GM23338 (cell line): Measurements from ENCODE around the gene AKAP1. TPM values are rescaled to one million over a fixed set of nuclear protein-coding genes. Genes with fewer than 3 reads are reported as not detected.
A peak's percentile ranks its signal among the peaks of the same experiment; 100 is the strongest.

Source experiments
- ATAC-seq: fragments of 200-7000 bp; cut with Tn5 transposase; 3 replicates; pipeline ENCODE4 v1.9.1; 2020
- DNase-seq: peaks from one replicate; pipeline ENCODE4 v3.0.0-alpha.2; 2015; ENCODE audit warnings: low spot score
- H2AFZ ChIP-seq: fragments of 200-600 bp; sonication (generic); 2 replicates; pipeline ENCODE4 v1.8.0; 2016; ENCODE audit warnings: antibody characterized with exemption, mild to moderate bottlenecking, moderate library complexity
- H3F3A ChIP-seq: fragments of 200-600 bp; sonication (generic); replicated peaks from 2 replicates; pipeline ENCODE4 v1.8.0; 2017; ENCODE audit warnings: antibody characterized with exemption, mixed run types, low read depth
- H3K27ac ChIP-seq: fragments of 200-600 bp; sonication (generic); 2 replicates; pipeline ENCODE4 v1.6.1; 2016; ENCODE audit warnings: low read depth
- H3K27me3 ChIP-seq: fragments of 200-600 bp; sonication (generic); 2 replicates; pipeline ENCODE4 v1.8.0; 2016; ENCODE audit warnings: mild to moderate bottlenecking, mixed run types, moderate library complexity; ENCODE audit not compliant: insufficient read depth
- H3K36me3 ChIP-seq: fragments of 200-600 bp; sonication (generic); 2 replicates; pipeline ENCODE4 v1.8.0; 2016; ENCODE audit warnings: mild to moderate bottlenecking; ENCODE audit not compliant: insufficient read depth
- H3K4me1 ChIP-seq: fragments of 200-600 bp; sonication (generic); 2 replicates; pipeline ENCODE4 v1.8.0; 2016; ENCODE audit warnings: mild to moderate bottlenecking, moderate library complexity; ENCODE audit not compliant: insufficient read depth
- H3K4me2 ChIP-seq: fragments of 200-600 bp; sonication (generic); 2 replicates; pipeline ENCODE4 v1.7.1; 2017; ENCODE audit warnings: mixed run types
- H3K4me3 ChIP-seq: fragments of 200-600 bp; sonication (generic); 2 replicates; pipeline ENCODE4 v1.6.1; 2016; ENCODE audit warnings: mixed run types
- H3K79me2 ChIP-seq: fragments of 200-600 bp; sonication (generic); replicated peaks from 2 replicates; pipeline ENCODE4 v1.8.0; 2017; ENCODE audit warnings: mild to moderate bottlenecking; ENCODE audit not compliant: insufficient read depth
- H3K9me2 ChIP-seq: fragments of 200-600 bp; sonication (generic); 2 replicates; pipeline ENCODE4 v1.8.0; 2017; ENCODE audit not compliant: insufficient read depth
- H4K20me1 ChIP-seq: fragments of 200-600 bp; sonication (generic); replicated peaks from 2 replicates; pipeline ENCODE4 v1.8.0; 2017; ENCODE audit warnings: mild to moderate bottlenecking; ENCODE audit not compliant: insufficient read depth
- H3K27ac Mint-ChIP-seq: 2 replicates; pipeline ENCODE4 v1.8.0; 2020; ENCODE audit warnings: inconsistent platforms, mild to moderate bottlenecking, moderate library complexity, mixed read lengths
- H3K27me3 Mint-ChIP-seq: 3 replicates; pipeline ENCODE4 v1.8.0; 2022; ENCODE audit warnings: low read depth, mild to moderate bottlenecking, moderate library complexity, mixed read lengths, inconsistent platforms; ENCODE audit not compliant: insufficient read depth, poor library complexity
- H3K36me3 Mint-ChIP-seq: 3 replicates; pipeline ENCODE4 v1.8.0; 2021; ENCODE audit warnings: low read depth, mild to moderate bottlenecking, inconsistent platforms, moderate library complexity, mixed read lengths
- H3K4me1 Mint-ChIP-seq: 3 replicates; pipeline ENCODE4 v1.8.0; 2020; ENCODE audit warnings: mild to moderate bottlenecking, inconsistent platforms, mixed read lengths
- H3K4me3 Mint-ChIP-seq: 3 replicates; pipeline ENCODE4 v1.8.0; 2021; ENCODE audit warnings: moderate library complexity, mild to moderate bottlenecking, inconsistent platforms, mixed read lengths
- H3K9me3 Mint-ChIP-seq: 3 replicates; pipeline ENCODE4 v1.8.0; 2020; ENCODE audit warnings: moderate library complexity, mild to moderate bottlenecking, inconsistent platforms, mixed read lengths
- JUNB ChIP-seq: IDR thresholded peaks from one replicate; pipeline ENCODE4 v1.6.1; 2016; ENCODE audit warnings: antibody characterized with exemption; ENCODE audit not compliant: unreplicated experiment
- POLR2AphosphoS5 ChIP-seq: IDR thresholded peaks from 2 replicates; pipeline ENCODE4 v1.6.1; 2016; ENCODE audit warnings: antibody characterized with exemption, low read depth
- ZNF114 ChIP-seq: fragments of 250-450 bp; sonication (Bioruptor Pico); IDR thresholded peaks from 2 replicates; pipeline ENCODE4 v1.5.0; 2020; ENCODE audit warnings: mild to moderate bottlenecking, moderate library complexity
- ZNF331 ChIP-seq: fragments of 250-450 bp; sonication (Bioruptor Pico); IDR thresholded peaks from 2 replicates; pipeline ENCODE4 v1.5.0; 2020; ENCODE audit warnings: low read depth, mild to moderate bottlenecking, moderate library complexity
- polyA plus RNA-seq: library from polyadenylated mRNA; unstranded; fragments of >200 nt; fragmentation: Nextera tagmentation; extraction: Ambion mirVana; gene quantifications from 2 replicates; pipeline ENCODE4 v1.2.1, GENCODE V29; 2016
- total RNA-seq: library from RNA; depleted of rRNA; stranded (reverse); fragments of >200 nt; shearing (Covaris generic); gene quantifications from 2 replicates; pipeline ENCODE4 v1.2.3, GENCODE V29; 2014
- TF ChIP-seq, protein P1 (sequence below): fragments of 250-450 bp; sonication (Bioruptor Pico); IDR thresholded peaks from 2 replicates; pipeline ENCODE4 v1.5.0; 2020; ENCODE audit warnings: mild to moderate bottlenecking, moderate library complexity
- TF ChIP-seq, protein P2 (sequence below), 2 experiments: fragments of 200-600 bp in 1 of 2; sonication (generic) in 1 of 2; conservative IDR thresholded peaks; 2 replicates each; pipeline versions ENCODE4 v1.5.1 to v1.6.1; 2016 to 2017; ENCODE audit warnings: antibody characterized with exemption in 2 of 2, low read depth in 2 of 2, mild to moderate bottlenecking in 2 of 2, moderate library complexity in 1 of 2
- TF ChIP-seq, protein P3 (sequence below): IDR thresholded peaks from one replicate; pipeline ENCODE4 v1.6.1; 2018; ENCODE audit warnings: antibody characterized with exemption; ENCODE audit not compliant: unreplicated experiment
- TF ChIP-seq, protein P4 (sequence below): IDR thresholded peaks from 2 replicates; pipeline ENCODE4 v1.6.1; 2016; ENCODE audit warnings: antibody characterized with exemption

AKAP1 gene
- total and polyA plus RNA-seq, 2 experiments from 2014 or later = 19.6 to 45.9 TPM

DNA sequence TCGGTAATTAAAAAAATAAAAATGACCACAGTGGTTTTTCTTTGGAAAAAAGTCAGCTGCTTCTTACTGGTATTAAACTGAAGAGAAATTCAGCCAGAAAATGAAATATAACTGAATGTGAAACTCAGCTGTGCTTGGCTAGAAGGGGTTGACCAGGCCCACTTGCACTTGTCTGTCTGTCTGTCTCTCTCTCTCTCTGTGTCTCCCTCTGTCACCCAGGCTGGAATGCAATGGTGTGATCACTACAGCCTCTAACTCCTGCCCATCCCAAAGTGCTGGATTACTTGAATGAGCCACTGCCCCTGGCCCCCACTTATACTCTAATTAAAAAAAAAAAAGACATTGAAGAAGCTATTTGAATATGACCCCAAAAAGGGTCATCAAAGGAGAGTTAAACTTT lies 17.3 kb upstream of the AKAP1 start (continued):
- TF ChIP-seq, protein P1, sequence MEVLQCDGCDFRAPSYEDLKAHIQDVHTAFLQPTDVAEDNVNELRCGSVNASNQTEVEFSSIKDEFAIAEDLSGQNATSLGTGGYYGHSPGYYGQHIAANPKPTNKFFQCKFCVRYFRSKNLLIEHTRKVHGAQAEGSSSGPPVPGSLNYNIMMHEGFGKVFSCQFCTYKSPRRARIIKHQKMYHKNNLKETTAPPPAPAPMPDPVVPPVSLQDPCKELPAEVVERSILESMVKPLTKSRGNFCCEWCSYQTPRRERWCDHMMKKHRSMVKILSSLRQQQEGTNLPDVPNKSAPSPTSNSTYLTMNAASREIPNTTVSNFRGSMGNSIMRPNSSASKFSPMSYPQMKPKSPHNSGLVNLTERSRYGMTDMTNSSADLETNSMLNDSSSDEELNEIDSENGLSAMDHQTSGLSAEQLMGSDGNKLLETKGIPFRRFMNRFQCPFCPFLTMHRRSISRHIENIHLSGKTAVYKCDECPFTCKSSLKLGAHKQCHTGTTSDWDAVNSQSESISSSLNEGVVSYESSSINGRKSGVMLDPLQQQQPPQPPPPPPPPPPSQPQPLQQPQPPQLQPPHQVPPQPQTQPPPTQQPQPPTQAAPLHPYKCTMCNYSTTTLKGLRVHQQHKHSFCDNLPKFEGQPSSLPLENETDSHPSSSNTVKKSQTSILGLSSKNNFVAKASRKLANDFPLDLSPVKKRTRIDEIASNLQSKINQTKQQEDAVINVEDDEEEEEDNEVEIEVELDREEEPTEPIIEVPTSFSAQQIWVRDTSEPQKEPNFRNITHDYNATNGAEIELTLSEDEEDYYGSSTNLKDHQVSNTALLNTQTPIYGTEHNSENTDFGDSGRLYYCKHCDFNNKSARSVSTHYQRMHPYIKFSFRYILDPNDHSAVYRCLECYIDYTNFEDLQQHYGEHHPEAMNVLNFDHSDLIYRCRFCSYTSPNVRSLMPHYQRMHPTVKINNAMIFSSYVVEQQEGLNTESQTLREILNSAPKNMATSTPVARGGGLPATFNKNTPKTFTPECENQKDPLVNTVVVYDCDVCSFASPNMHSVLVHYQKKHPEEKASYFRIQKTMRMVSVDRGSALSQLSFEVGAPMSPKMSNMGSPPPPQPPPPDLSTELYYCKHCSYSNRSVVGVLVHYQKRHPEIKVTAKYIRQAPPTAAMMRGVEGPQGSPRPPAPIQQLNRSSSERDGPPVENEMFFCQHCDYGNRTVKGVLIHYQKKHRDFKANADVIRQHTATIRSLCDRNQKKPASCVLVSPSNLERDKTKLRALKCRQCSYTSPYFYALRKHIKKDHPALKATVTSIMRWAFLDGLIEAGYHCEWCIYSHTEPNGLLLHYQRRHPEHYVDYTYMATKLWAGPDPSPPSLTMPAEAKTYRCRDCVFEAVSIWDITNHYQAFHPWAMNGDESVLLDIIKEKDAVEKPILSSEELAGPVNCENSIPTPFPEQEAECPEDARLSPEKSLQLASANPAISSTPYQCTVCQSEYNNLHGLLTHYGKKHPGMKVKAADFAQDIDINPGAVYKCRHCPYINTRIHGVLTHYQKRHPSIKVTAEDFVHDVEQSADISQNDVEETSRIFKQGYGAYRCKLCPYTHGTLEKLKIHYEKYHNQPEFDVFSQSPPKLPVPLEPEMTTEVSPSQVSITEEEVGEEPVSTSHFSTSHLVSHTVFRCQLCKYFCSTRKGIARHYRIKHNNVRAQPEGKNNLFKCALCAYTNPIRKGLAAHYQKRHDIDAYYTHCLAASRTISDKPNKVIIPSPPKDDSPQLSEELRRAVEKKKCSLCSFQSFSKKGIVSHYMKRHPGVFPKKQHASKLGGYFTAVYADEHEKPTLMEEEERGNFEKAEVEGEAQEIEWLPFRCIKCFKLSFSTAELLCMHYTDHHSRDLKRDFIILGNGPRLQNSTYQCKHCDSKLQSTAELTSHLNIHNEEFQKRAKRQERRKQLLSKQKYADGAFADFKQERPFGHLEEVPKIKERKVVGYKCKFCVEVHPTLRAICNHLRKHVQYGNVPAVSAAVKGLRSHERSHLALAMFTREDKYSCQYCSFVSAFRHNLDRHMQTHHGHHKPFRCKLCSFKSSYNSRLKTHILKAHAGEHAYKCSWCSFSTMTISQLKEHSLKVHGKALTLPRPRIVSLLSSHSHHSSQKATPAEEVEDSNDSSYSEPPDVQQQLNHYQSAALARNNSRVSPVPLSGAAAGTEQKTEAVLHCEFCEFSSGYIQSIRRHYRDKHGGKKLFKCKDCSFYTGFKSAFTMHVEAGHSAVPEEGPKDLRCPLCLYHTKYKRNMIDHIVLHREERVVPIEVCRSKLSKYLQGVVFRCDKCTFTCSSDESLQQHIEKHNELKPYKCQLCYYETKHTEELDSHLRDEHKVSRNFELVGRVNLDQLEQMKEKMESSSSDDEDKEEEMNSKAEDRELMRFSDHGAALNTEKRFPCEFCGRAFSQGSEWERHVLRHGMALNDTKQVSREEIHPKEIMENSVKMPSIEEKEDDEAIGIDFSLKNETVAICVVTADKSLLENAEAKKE (CRISPR knock-in tag) = no peak
- TF ChIP-seq, protein P2, sequence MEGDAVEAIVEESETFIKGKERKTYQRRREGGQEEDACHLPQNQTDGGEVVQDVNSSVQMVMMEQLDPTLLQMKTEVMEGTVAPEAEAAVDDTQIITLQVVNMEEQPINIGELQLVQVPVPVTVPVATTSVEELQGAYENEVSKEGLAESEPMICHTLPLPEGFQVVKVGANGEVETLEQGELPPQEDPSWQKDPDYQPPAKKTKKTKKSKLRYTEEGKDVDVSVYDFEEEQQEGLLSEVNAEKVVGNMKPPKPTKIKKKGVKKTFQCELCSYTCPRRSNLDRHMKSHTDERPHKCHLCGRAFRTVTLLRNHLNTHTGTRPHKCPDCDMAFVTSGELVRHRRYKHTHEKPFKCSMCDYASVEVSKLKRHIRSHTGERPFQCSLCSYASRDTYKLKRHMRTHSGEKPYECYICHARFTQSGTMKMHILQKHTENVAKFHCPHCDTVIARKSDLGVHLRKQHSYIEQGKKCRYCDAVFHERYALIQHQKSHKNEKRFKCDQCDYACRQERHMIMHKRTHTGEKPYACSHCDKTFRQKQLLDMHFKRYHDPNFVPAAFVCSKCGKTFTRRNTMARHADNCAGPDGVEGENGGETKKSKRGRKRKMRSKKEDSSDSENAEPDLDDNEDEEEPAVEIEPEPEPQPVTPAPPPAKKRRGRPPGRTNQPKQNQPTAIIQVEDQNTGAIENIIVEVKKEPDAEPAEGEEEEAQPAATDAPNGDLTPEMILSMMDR (conservative IDR thresholded peaks at IDR 0.05; ENCODE audit: low read depth in 2 of 2) = no peak
- no peak for TF ChIP-seq POLR2AphosphoS5
- TF ChIP-seq ZNF331 (CRISPR knock-in tag) = no peak

DNA sequence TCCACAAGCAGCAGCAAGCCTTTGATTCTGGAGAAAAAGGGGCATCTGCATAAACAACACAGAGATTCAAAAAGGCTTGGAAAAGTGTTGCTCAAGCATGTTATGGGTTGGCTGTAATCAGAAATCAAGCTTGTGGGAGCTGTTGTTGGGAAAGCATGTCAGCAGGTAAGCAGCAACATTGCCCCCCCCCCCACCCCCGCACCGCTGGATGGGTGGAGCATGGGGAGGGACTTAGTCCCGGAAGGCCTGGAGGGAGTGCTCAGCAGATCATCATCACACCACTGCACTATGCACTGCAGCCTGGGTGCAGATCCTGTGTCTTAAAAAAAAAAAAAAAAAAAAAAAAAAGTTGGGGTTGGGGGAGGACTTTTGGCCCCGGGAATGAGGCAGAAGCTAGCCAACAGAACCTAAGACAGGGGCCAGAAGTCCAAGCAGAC lies 16.8 kb upstream of the AKAP1 start:
- Mint-ChIP-seq H3K27me3 (peaks cover 2% of the 10 kb centered on the region), H3K27ac (peak overlapping the region; percentile 44; the same call in 1 of the 2 replicates), H3K4me3 (no peak overlapping the region; the same call in 2 of the 3 replicates), H3K36me3 (no peaks in the 10 kb centered on the region), H3K9me3 (no peaks in the 10 kb centered on the region), H3K4me1 (peaks cover 38% of the 10 kb centered on the region)
- Histone ChIP-seq H3K27ac (no peak overlapping the region), H3K4me3 (no peak overlapping the region), H3K9me2 (0 out of 2 replicates have a peak, but pooled peaks cover 8% of the 10 kb centered on the region), H3K4me2 (0 out of 2 replicates have a peak overlapping the region, but pooled peaks have one; percentile 24), H3K4me1 (peaks cover 17% of the 10 kb centered on the region), H3K27me3 (no peaks in the 10 kb centered on the region), H3K36me3 (no peaks in the 10 kb centered on the region), H2AFZ (peak overlapping the region; percentile 93), H3F3A (no peaks in the 10 kb centered on the region), H4K20me1 (no peaks in the 10 kb centered on the region), H3K79me2 (no peaks in the 10 kb centered on the region)
- peak; percentile 29 for DNase-seq
- peak; percentile 91 for ATAC-seq
- TF ChIP-seq POLR2AphosphoS5 (no peak), ZNF331 (CRISPR knock-in tag) (no peak), ZNF114 (CRISPR knock-in tag) (no peak), JUNB (no peak)
- TF ChIP-seq, protein P3, sequence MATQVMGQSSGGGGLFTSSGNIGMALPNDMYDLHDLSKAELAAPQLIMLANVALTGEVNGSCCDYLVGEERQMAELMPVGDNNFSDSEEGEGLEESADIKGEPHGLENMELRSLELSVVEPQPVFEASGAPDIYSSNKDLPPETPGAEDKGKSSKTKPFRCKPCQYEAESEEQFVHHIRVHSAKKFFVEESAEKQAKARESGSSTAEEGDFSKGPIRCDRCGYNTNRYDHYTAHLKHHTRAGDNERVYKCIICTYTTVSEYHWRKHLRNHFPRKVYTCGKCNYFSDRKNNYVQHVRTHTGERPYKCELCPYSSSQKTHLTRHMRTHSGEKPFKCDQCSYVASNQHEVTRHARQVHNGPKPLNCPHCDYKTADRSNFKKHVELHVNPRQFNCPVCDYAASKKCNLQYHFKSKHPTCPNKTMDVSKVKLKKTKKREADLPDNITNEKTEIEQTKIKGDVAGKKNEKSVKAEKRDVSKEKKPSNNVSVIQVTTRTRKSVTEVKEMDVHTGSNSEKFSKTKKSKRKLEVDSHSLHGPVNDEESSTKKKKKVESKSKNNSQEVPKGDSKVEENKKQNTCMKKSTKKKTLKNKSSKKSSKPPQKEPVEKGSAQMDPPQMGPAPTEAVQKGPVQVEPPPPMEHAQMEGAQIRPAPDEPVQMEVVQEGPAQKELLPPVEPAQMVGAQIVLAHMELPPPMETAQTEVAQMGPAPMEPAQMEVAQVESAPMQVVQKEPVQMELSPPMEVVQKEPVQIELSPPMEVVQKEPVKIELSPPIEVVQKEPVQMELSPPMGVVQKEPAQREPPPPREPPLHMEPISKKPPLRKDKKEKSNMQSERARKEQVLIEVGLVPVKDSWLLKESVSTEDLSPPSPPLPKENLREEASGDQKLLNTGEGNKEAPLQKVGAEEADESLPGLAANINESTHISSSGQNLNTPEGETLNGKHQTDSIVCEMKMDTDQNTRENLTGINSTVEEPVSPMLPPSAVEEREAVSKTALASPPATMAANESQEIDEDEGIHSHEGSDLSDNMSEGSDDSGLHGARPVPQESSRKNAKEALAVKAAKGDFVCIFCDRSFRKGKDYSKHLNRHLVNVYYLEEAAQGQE = no peak
- TF ChIP-seq, protein P4, sequence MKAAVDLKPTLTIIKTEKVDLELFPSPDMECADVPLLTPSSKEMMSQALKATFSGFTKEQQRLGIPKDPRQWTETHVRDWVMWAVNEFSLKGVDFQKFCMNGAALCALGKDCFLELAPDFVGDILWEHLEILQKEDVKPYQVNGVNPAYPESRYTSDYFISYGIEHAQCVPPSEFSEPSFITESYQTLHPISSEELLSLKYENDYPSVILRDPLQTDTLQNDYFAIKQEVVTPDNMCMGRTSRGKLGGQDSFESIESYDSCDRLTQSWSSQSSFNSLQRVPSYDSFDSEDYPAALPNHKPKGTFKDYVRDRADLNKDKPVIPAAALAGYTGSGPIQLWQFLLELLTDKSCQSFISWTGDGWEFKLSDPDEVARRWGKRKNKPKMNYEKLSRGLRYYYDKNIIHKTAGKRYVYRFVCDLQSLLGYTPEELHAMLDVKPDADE = no peak
